ENCODE data around the gene QPCT.
"Not testable (repeated sequence)": the region's sequence is repeated elsewhere in the genome, so short reads cannot be mapped to it uniquely, and the experiment has no call there.

QPCT gene

GRCh38 chr2:37361994-37362698 lies 17.7 kb downstream of the QPCT start:
- DNase-seq, result no peak

- DNase-seq, result no peak
These were observed 19.9 kb downstream of the QPCT start for GRCh38 chr2:37364351-37364750.

DNA sequence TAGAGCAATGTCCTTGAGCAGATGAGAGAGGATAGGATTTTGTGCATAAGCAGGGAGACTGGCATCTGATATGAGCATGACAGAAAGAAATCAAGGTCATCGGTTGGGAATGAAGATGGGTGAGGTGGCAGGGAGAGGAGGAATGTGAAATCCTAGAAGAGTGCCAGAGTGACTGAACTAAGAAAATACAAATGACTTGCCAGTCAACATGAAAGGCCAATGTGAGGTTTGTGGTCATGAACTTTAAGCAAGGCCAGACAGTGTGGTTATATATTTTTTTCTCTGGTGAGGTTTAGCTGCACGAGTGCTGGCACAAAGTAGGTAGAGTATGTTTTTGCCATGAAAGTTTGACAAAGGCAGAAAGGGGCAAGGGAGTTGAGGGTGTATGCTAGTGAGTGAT lies 21.2 kb downstream of the QPCT start:
- DNase-seq, result no peak

DNA sequence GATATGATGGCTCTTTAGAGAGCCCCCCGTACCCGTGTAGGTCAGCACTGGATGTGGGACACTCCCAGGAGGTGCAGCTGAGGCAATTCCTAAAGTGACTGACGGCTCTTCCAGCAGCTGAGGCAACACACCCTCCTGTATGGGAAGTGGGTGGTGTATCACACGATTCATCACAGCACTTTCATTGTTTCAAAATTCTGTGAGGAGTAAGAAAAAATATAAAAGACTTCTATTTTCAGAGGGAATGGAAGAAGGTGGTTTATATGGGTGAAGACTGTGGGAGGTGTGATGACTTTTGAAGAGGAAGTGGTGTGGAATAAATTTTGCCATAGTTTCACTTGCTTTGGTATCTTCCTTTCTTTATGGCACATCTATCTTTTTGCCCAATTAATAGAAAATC lies 22.3 kb downstream of the QPCT start:
- DNase-seq, result no peak

- DNase-seq, result no peak
These were observed 22.9 kb downstream of the QPCT start for GRCh38 chr2:37367310-37367709.

- DNase-seq, result no peak
These were observed 23.6 kb downstream of the QPCT start for GRCh38 chr2:37367984-37368383.

- DNase-seq, result no peak
These were observed 26.2 kb downstream of the QPCT start for GRCh38 chr2:37370666-37371065.

DNA sequence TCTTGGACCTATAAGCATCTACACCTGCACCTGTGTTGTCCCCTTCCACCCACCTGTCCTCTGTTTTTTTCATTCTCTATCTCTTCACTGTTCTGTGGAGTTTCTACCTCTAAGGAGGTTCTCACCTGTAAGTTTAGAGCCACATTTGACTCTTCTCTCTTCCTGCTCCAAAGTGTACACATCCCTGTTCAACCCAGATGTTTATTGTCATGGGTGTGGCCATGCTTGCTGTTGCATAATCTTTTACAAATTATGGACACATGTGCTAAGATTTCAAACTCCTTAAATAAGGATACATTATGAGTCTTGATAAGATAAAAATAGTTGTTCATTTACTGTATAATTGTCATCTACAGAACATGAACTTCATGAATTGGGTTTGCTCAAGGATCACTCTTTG lies 27.6 kb downstream of the QPCT start:
- DNase-seq, result no peak

GRCh38 chr2:37375741-37376288 lies 31.4 kb downstream of the QPCT start:
- no peak for DNase-seq

DNA sequence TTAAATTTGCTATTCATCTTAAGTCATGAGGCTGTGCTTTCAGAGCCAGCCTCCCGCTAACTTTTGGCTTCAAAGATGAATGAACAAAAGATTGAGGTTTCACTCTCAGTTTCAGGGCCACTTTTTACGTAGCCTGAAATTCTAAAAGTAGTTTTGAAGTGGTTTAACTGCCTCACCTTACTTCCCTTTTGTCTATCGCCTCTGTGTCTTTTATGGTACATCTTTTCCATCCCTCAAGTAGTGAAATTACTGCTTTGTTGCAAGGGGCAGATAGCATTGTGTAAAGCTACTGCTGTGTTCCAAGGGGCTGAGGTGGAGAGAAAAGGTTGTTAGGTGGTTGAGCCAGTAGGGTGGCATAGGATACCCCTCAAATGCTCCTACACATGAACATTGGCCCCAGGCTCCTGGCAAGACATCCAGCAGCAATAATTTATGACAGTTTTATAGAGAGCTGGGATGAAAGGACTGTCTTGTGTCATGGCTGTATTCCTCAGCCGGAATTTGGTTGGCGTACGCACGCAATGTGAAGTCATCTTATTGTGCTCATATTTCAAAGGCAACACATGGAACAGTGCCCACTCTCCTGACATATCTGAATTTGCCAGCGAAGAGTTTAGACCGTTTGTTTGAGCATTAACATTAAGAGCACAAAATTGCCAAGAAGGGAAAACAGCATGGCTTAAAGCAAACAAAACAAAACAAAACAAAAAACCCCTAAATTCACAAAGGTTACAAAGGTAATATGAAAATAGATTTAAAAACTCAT lies 32.2 kb downstream of the QPCT start:
- no peak for DNase-seq

DNA sequence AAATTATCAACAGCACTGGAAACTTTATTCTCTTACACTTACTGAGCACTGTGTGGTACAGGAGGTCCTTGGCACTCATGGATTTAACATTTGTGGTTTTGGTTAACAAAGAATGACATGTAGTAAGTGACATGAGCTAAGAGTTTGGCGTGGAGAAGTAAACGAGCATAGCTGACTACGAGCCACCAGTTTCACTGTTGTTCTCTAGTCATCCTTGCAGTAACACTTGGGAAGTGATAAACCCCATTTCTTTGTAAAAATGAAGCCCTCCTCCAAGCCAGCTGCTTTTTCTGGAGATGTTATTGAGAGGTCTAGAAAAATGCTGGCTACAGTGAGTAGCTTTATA lies 32.7 kb downstream of the QPCT start:
- DNase-seq, result no peak

DNA sequence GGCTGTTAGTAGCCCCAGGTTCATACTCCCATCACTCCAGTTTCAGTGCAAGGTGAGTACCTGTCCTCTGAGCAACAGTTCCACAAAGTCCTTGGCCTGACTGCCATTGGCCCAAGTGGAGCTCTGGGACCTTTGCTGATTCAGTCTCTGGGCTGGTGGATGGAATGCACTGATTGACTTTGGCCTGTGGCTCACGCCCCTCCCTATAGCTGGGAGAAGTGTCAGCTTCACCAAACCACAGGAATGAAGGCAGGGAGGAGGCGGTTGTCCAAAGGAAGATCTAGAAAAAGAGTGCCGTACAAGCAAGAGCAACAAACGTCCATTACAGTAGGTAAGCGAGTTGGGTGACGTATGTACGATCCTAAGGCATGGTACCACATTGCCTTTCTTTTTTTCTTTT lies 34.0 kb downstream of the QPCT start:
- DNase-seq, result no peak

GRCh38 chr2:37379881-37380296 lies 35.5 kb downstream of the QPCT start:
- no peak for DNase-seq

DNA sequence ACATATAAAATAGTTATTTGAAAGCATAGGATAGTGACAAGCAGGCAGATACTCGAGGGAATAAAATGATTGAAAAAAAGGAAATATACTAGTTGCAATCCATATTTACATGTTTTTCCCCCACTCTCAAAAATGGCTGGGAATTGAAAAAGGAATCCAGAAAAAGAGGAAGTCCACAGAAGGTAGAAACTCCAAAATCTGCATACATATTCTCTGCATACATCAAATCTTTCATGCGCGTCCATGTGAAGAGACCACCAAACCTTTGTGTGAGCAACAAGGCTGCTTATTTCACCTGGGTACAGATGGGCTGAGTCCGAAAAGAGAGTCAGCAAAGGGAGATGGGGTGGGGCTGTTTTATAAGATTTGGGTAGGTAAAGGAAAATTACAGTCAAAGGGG lies 36.4 kb downstream of the QPCT start:
- DNase-seq, result not testable (repeated sequence)

DNA sequence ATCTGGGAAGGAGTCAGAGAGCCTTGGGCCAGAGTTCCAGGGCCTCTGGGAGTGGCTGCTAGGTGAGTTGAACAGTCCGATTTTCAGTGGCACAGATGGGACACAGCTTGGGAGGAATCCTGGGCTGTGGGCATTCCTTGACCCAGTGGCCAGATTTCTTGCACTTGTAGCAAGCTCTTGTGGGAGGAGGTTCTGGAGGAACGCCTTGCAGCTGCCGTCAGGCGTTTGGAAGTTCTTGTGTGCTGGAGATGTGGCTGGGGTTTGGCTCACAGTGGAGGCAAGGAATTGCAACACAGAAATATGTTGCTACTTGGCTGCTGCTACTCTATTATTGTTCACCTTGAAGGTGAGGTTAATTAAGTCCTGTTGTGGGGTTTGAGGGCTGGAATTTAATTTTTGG lies 39.8 kb downstream of the QPCT start:
- DNase-seq, result not testable (repeated sequence)

DNA sequence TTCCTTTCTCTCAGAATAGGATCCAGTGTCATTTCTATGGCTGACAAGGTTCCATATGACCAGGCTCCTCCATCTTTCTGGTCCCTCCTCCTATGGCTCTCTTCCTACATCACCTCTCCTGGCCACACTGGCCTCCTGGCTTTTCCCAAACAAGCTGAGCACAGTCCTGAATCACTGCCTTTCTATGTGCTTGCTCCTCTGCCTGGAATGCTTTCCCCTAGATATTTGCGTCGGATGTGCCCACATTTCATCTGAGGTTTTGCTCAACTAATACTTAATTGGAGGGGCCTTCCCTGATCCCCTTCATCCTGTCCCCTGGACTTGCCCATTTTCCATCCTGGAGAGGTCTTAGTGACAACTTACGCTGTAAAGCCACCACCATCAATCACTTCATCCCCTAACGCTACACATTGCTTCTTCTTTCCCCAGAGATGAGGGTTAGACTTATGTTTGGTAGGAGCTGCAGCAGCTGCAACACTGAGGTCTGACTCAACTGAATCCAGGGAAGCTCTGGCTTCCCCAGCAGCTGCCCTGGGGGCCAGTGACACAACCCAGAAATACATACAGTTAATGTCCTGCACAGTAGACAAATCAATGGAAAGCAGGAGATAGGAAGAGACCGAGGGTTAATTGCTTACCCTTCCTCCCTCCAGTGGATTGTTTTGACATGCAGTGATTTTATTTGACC lies 42.9 kb downstream of the QPCT start:
- DNase-seq, result no peak

DNA sequence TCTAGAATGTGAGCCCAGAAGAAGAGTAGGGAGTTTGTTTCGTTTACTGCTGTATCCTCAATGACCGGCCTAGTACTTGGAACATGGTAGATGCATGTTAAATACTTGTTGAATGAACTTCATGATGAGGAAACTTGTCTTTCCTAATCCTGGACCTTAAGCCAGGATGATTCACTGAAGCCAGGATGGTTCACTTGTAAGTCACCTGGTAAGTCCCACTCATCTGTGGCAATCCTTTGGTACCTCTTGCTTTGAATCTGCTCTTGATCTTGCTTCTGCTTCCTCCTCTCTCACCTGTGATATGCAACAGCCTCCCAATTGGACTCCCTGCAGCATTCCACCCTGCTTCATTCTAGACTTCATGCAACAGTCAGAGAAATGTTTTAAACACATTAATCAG lies 43.6 kb downstream of the QPCT start:
- DNase-seq, result no peak

DNA sequence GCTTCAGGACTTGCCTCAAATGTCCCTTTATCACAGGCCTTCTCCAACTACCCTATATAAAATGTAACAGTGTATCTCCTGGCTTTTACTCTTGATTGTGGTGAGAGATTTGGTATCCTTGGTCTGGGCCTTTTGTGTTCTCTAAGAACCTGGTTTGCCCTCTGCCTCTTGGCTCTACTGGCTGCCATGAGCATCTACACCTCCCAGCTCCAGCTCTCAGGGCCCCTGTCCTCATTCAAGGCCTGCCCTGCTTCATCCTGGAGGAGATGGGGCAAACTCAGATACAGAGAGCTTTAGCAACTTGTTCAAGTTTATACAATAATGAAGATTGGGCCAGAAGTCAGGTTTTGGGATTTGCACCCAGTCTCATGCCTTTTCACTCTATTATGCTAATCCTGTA lies 45.0 kb downstream of the QPCT start:
- DNase-seq, result no peak

- DNase-seq, result peak; percentile 59
These were observed 45.7 kb downstream of the QPCT start for GRCh38 chr2:37389989-37390765.

DNA sequence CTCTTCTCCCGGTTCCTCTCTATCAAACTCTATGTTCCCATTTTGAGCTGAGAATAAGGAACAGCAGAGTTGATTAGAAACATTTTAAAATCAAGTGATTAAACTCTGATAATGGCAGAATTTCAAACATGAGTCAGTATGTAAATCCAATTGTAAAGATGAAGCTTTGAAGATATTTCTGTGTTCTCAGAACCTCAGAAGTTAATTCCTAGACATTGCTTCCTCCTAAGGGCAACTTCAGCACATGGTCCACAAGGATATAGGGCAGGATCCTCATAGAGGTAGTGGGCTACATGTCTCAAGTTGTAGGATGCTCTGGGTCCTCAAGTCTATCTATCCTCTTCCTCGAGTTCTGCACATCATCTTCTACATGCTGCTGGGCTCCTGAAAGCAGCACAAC lies 46.3 kb downstream of the QPCT start:
- DNase-seq, result no peak

DNA sequence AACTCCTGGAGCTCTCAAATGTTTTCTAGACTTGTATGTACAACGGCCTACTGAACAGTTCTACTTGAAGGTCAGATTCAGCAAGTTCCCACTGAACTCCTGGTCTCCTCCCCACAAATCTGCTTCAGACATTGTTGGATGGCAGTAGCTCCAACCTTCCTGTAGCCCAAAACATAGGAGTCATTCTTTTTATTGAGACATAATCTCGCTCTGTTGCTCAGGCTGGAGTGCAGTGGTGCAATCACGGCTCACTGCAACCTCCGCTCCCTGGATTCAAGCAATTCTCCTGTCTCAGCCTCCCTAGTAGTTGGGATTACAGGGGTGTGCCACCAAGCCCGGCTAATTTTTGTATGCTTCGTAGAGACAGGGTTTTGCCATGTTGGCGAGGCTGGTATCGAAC lies 47.3 kb downstream of the QPCT start:
- no peak for DNase-seq

GRCh38 chr2:37392428-37392827 lies 48.0 kb downstream of the QPCT start:
- DNase-seq, result no peak

DNA sequence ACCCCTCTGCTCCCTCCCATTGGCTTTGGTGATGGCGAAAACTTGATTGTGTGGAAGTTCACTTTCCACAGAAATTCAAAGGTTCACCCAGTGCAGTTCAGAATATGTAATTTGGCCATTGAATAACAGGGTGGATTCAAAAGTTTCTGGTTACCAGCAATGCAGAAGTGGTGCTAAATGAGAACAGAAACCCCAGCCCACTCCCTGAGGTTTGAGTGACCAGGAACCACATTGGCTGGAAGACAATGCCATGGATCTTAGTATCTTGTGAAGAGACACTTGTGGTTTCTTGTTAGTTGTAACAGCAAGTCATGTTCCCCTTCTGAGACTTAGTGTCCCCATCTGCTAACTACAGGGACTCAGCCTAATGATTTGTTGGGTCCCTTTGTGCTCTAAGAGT lies 49.8 kb downstream of the QPCT start:
- DNase-seq, result no peak

Measured in DMS 273 treated with DMSO at 0.1 percent for 48 hours (cell line).